ENCODE measurements around the gene CHST11.

GRCh38 chr12:104809251-104809650, 352.5 kb downstream of the CHST11 start:
- TF ChIP-seq POLR2A (IDR thresholded peaks at IDR 0.05; ENCODE audit: low read length) (no peak), GATA1 (IDR thresholded peaks at IDR 0.05; ENCODE audit: low read depth, low read length) (no peak)
